H1 (cell line): Measurements from ENCODE around the gene SHOX. TPM values are rescaled to one million over a fixed set of nuclear protein-coding genes. Genes with fewer than 3 reads are reported as not detected.

ENCODE experiments used
- CTCF ChIA-PET: fragments of 300-600 bp; sonication (Branson Sonifier 250); formaldehyde crosslinking; loops from one replicate; lab custom pipeline; 2021; ENCODE audit not compliant: partially characterized antibody; lab: Charles Lee
- POLR2A ChIA-PET: fragments of 300-600 bp; sonication (Branson Sonifier 250); formaldehyde crosslinking; loops from one replicate; lab custom pipeline; 2021; ENCODE audit warnings: inconsistent platforms; ENCODE audit not compliant: partially characterized antibody; lab: Charles Lee
- DNase-seq, 2 experiments: peaks; one replicate each; pipeline versions ENCODE4 v3.0.0 to v3.0.0-alpha.2; 2010 to 2022; ENCODE audit warnings: low spot score in 2 of 2, low read depth in 1 of 2, mixed read lengths in 1 of 2
- FAIRE-seq: peaks from 2 replicates; lab custom pipeline; 2011; peaks lifted over from hg19 to GRCh38; lab: Jason Lieb, UNC
- H2AFZ ChIP-seq: 2 replicates; pipeline ENCODE4 v1.8.1; 2012; ENCODE audit warnings: low read length, inconsistent platforms
- H2AK5ac ChIP-seq: 2 replicates; pipeline ENCODE4 v1.6.1; 2013; ENCODE audit warnings: low read depth, low read length
- H2BK120ac ChIP-seq: replicated peaks from 2 replicates; pipeline ENCODE3; 2013; ENCODE audit warnings: low read depth, low read length, inconsistent platforms
- H2BK12ac ChIP-seq: 2 replicates; pipeline ENCODE4 v1.6.1; 2013; ENCODE audit warnings: low read depth, low read length
- H2BK15ac ChIP-seq: 2 replicates; pipeline ENCODE4 v1.6.1; 2013; ENCODE audit warnings: low read length
- H2BK20ac ChIP-seq: 2 replicates; pipeline ENCODE4 v1.6.1; 2013; ENCODE audit warnings: low read length
- H2BK5ac ChIP-seq: 2 replicates; pipeline ENCODE4 v1.6.1; 2013; ENCODE audit warnings: low read depth, low read length
- H3K14ac ChIP-seq: 2 replicates; pipeline ENCODE4 v1.6.1; 2013; ENCODE audit warnings: inconsistent platforms; ENCODE audit not compliant: insufficient read length
- H3K18ac ChIP-seq: 2 replicates; pipeline ENCODE4 v1.6.1; 2013; ENCODE audit warnings: low read length; ENCODE audit errors: extremely low read depth
- H3K23ac ChIP-seq: 2 replicates; pipeline ENCODE4 v1.6.1; 2013; ENCODE audit warnings: inconsistent platforms; ENCODE audit not compliant: insufficient read length
- H3K23me2 ChIP-seq: 2 replicates; pipeline ENCODE4 v1.6.1; 2013; ENCODE audit warnings: low read depth, low read length
- H3K27ac ChIP-seq: 2 replicates; pipeline ENCODE4 v1.6.1; 2011; ENCODE audit warnings: low read depth, low read length, inconsistent platforms
- H3K27me3 ChIP-seq, 4 experiments: replicated peaks in 1 of 4; 1 replicate in 1 of 4; 2 replicates in 3 of 4; pipeline versions ENCODE4 v1.6.1 to v1.8.1; 2011 to 2013; ENCODE audit warnings: low read length in 3 of 4, mild to moderate bottlenecking in 3 of 4, inconsistent platforms in 2 of 4, mixed read lengths in 2 of 4, moderate library complexity in 1 of 4; ENCODE audit not compliant: control insufficient read depth in 3 of 4, insufficient read depth in 3 of 4; ENCODE audit errors: extremely low read depth in 1 of 4
- H3K36me3 ChIP-seq, 4 experiments: 2 replicates each; pipeline versions ENCODE4 v1.6.1 to v1.8.1; 2011 to 2013; ENCODE audit warnings: mild to moderate bottlenecking in 4 of 4, low read length in 3 of 4, moderate library complexity in 2 of 4, control low read depth in 1 of 4, inconsistent platforms in 1 of 4; ENCODE audit not compliant: insufficient read depth in 4 of 4, control insufficient read depth in 2 of 4
- H3K4ac ChIP-seq: replicated peaks from 2 replicates; pipeline ENCODE3; 2013; ENCODE audit warnings: low read length, low read depth, mixed read lengths, inconsistent platforms; ENCODE audit not compliant: insufficient read length
- H3K4me1 ChIP-seq, 4 experiments: replicated peaks in 1 of 4; 1 replicate in 1 of 4; 2 replicates in 3 of 4; pipeline versions ENCODE4 v1.6.1 to v1.8.1; 2011 to 2013; ENCODE audit warnings: low read length in 3 of 4, inconsistent platforms in 2 of 4, mixed read lengths in 1 of 4; ENCODE audit not compliant: insufficient read depth in 4 of 4, control insufficient read depth in 3 of 4
- H3K4me2 ChIP-seq, 2 experiments: 2 replicates each; pipeline versions ENCODE4 v1.6.1 to v1.8.1; 2011 to 2013; ENCODE audit warnings: low read depth in 2 of 2, low read length in 2 of 2, control low read depth in 1 of 2, inconsistent platforms in 1 of 2, mild to moderate bottlenecking in 1 of 2; ENCODE audit not compliant: insufficient read depth in 1 of 2
- H3K4me3 ChIP-seq, 4 experiments: fragments of 200-600, 300-600 bp in 1 of 4; sonication (generic), shearing (Covaris generic), sonication (Bioruptor Twin) in 1 of 4; 2 replicates each; pipeline versions ENCODE4 v1.5.1 to v1.8.1; 2011 to 2016; ENCODE audit warnings: low read length in 4 of 4, low read depth in 3 of 4, control low read depth in 2 of 4, inconsistent platforms in 2 of 4, mild to moderate bottlenecking in 2 of 4, mixed read lengths in 1 of 4, moderate library complexity in 1 of 4; ENCODE audit not compliant: insufficient read depth in 2 of 4; ENCODE audit errors: extremely low read depth in 1 of 4
- H3K56ac ChIP-seq: replicated peaks from 2 replicates; pipeline ENCODE3; 2013; ENCODE audit warnings: low read depth, mild to moderate bottlenecking, mixed read lengths, low read length, inconsistent platforms; ENCODE audit not compliant: insufficient read length
- H3K79me1 ChIP-seq: 2 replicates; pipeline ENCODE4 v1.6.1; 2013; ENCODE audit warnings: low read depth, low read length, control low read depth
- H3K79me2 ChIP-seq, 2 experiments: 2 replicates each; pipeline versions ENCODE4 v1.6.1 to v1.8.1; 2012 to 2013; ENCODE audit warnings: low read length in 2 of 2, mild to moderate bottlenecking in 2 of 2, inconsistent platforms in 1 of 2; ENCODE audit not compliant: insufficient read depth in 2 of 2, control insufficient read depth in 1 of 2
- H3K9ac ChIP-seq, 4 experiments: replicated peaks in 1 of 4; 1 replicate in 1 of 4; 2 replicates in 3 of 4; pipeline versions ENCODE4 v1.6.1 to v1.8.1; 2011 to 2013; ENCODE audit warnings: low read depth in 3 of 4, low read length in 3 of 4, control low read depth in 2 of 4, mild to moderate bottlenecking in 2 of 4, moderate library complexity in 2 of 4, inconsistent platforms in 1 of 4; ENCODE audit errors: extremely low read depth in 1 of 4
- H3K9me3 ChIP-seq, 2 experiments: 2 replicates each; pipeline versions ENCODE4 v1.6.1 to v1.8.1; 2012 to 2013; ENCODE audit warnings: mild to moderate bottlenecking in 2 of 2, moderate library complexity in 2 of 2, control low read depth in 1 of 2, inconsistent platforms in 1 of 2, low read depth in 1 of 2, low read length in 1 of 2, mixed read lengths in 1 of 2; ENCODE audit not compliant: insufficient read depth in 2 of 2
- H4K20me1 ChIP-seq, 2 experiments: replicated peaks in 1 of 2; 2 replicates each; pipeline versions ENCODE3 to v1.8.1; 2011 to 2013; ENCODE audit warnings: inconsistent platforms in 2 of 2, low read length in 2 of 2, mild to moderate bottlenecking in 1 of 2; ENCODE audit not compliant: insufficient read depth in 2 of 2, control insufficient read depth in 1 of 2
- H4K5ac ChIP-seq: 2 replicates; pipeline ENCODE4 v1.6.1; 2013; ENCODE audit warnings: low read length, low read depth, mixed read lengths, inconsistent platforms; ENCODE audit not compliant: insufficient read length
- H4K8ac ChIP-seq: 2 replicates; pipeline ENCODE4 v1.8.0; 2013; ENCODE audit warnings: mild to moderate bottlenecking, moderate library complexity, low read length, inconsistent platforms; ENCODE audit not compliant: insufficient read depth; ENCODE audit errors: extremely low read depth
- H4K91ac ChIP-seq: replicated peaks from 2 replicates; pipeline ENCODE3; 2013; ENCODE audit warnings: low read length, mixed read lengths, inconsistent platforms; ENCODE audit not compliant: insufficient read length
- SIN3A ChIP-seq, 2 experiments: IDR thresholded peaks in 1 of 2; conservative IDR thresholded peaks in 1 of 2; 2 replicates each; pipeline ENCODE4 v1.6.1; 2011 to 2012; ENCODE audit warnings: low read length in 2 of 2, improper control_type of control experiment in 1 of 2, low read depth in 1 of 2, mild to moderate bottlenecking in 1 of 2
- SP1 ChIP-seq: IDR thresholded peaks from 2 replicates; pipeline ENCODE4 v1.6.1; 2011; ENCODE audit warnings: low read depth, low read length
- WGBS, 2 experiments: shearing (Covaris generic) in 1 of 2; methylation state at CpG; one replicate each; pipeline versions ENCODE4 v1.1.6 to v1.1.7; 2013 to 2015; ENCODE audit warnings: low lambda C conversion rate in 2 of 2, mixed read lengths in 2 of 2, inconsistent platforms in 1 of 2, low coverage in 1 of 2, missing lambda C conversion rate in 1 of 2; ENCODE audit not compliant: insufficient replicate concordance in 2 of 2, insufficient coverage in 1 of 2, insufficient read length in 1 of 2; ENCODE audit errors: extremely low coverage in 1 of 2, missing lambda C conversion rate in 1 of 2; 5-methylcytosine and 5-hydroxymethylcytosine counted together
- polyA plus RNA-seq, 7 experiments: library from polyadenylated mRNA; depleted of rRNA in 3 of 7; stranded (reverse) in 5 of 7; unstranded in 2 of 7; fragments of >200 nt in 5 of 7; fragments of 200-250 nt in 2 of 7; gene quantifications; 1 replicate in 5 of 7; 2 replicates in 1 of 7; 4 replicates in 1 of 7; pipeline versions ENCODE4 v1.2.1 to v1.2.3, GENCODE V29; 2011 to 2013; ENCODE audit warnings: missing spikeins in 2 of 7, mixed read lengths in 2 of 7
- total RNA-seq: library from RNA; stranded (reverse); fragmentation: NEBNext Ultra II Directional; extraction: Animal tissue kit (Norgen Biotek cat#: 25700); gene quantifications from 2 replicates; pipeline ENCODE4 v1.2.1, GENCODE V29; 2021
- TF ChIP-seq, protein P1 (sequence below): IDR thresholded peaks from 2 replicates; pipeline ENCODE4 v1.6.1; 2012; ENCODE audit warnings: inconsistent platforms

SHOX gene
- total and polyA plus RNA-seq, 2 of the 8 experiments (the other 6 are each of a cell fraction or from before 2014, with no cell fraction given) = 0.05 to 0.15 TPM

DNA sequence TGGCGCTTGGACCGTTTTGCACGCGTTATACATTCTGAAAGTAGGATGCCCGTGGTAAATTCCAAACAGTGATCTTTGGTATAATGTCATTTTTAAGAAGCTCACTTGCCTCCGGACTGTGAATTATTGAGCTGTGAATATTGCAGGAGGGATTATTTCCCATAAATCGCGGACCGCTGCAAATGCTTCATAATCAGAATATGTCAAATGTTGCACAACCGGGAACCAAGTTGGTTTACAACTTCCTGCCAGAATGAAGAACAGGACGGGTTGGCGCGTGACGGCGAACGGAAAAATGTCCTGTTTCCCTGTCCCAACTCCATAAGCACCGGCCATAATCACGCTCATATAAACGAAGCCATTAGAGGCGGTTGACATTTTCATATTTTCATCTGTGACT, 67.6 kb downstream of the SHOX start:
- no peak overlapping the region for H4K8ac ChIP-seq

More for the DNA sequence above, 67.6 kb downstream of the SHOX start:
- Histone ChIP-seq H3K79me2 (no peaks in the 10 kb centered on the region), H2BK120ac (no peak overlapping the region), H2BK5ac (no peak overlapping the region), H3K4me3 (no peak overlapping the region), H3K4me1 (peaks cover 0 to 3% (median 0%) of the 10 kb centered on the region in 4 experiments; a peak in 1 of 7 replicates), H2BK15ac (no peak overlapping the region), H3K9ac (no peak overlapping the region), H4K20me1 (no peaks in the 10 kb centered on the region), H3K9me3 (no peaks in the 10 kb centered on the region), H4K5ac (no peak overlapping the region), H2BK12ac (no peak overlapping the region), H4K91ac (no peak overlapping the region), H3K18ac (no peak overlapping the region), H2BK20ac (no peak overlapping the region), H3K36me3 (no peaks in the 10 kb centered on the region), H3K27ac (no peak overlapping the region), H3K4ac (no peak overlapping the region), H3K4me2 (no peak overlapping the region), H3K79me1 (no peaks in the 10 kb centered on the region), H2AK5ac (no peak overlapping the region), H3K56ac (no peak overlapping the region), H3K23me2 (no peaks in the 10 kb centered on the region), H3K14ac (no peak overlapping the region), H3K23ac (no peak overlapping the region), H3K27me3 (no peaks in the 10 kb centered on the region), H2AFZ (no peak overlapping the region)
- 89% methylated on average over 18 of the region's 20 CpGs; no CpG with 5 or more reads in 1 of the 2 experiments for WGBS, 2 experiments
- FAIRE-seq = no peak
- no peak for DNase-seq
- CTCF ChIA-PET = no interaction called here
- TF ChIP-seq SP1 (no peak), SIN3A (conservative IDR thresholded peaks at IDR 0.05 in 1 of 2, IDR thresholded peaks at IDR 0.05 in 1 of 2; ENCODE audit: low read depth in 1 of 2, low read length in 2 of 2) (no peak)
- TF ChIP-seq, protein P1, sequence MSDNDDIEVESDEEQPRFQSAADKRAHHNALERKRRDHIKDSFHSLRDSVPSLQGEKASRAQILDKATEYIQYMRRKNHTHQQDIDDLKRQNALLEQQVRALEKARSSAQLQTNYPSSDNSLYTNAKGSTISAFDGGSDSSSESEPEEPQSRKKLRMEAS = no peak
- POLR2A ChIA-PET = no interaction called here
